Esophagus muscularis mucosa (tissue), 4 donors: ENCODE results near the gene ALG8.

Source experiments
- CTCF ChIP-seq, 3 experiments: fragments of 200-600 bp in 2 of 3; fragments of 450-650 bp in 1 of 3; sonication (generic) in 2 of 3; IDR thresholded peaks; one replicate each; pipeline ENCODE4 v1.5.1; 2017 to 2019; ENCODE audit warnings: antibody characterized with exemption in 3 of 3, mild to moderate bottlenecking in 2 of 3, moderate library complexity in 1 of 3
- EP300 ChIP-seq: sonication (generic); formaldehyde crosslinking; IDR thresholded peaks from one replicate; pipeline ENCODE4 v1.6.1; 2017; ENCODE audit warnings: antibody characterized with exemption
- POLR2A ChIP-seq: fragments of 450-650 bp; IDR thresholded peaks from one replicate; pipeline ENCODE4 v1.6.1; 2017; ENCODE audit warnings: antibody characterized with exemption, moderate library complexity, mild to moderate bottlenecking, low read depth
- POLR2AphosphoS5 ChIP-seq, 2 donors: sonication (generic); formaldehyde crosslinking; IDR thresholded peaks; one replicate each; pipeline ENCODE4 v1.6.1; 2017; ENCODE audit warnings: antibody characterized with exemption in 2 of 2

GRCh38 chr11:78065203-78065602 is 74.2 kb downstream of the ALG8 start:
- TF ChIP-seq EP300 (no peak), POLR2A (no peak), CTCF (IDR thresholded peaks at IDR 0.05) (no peak), POLR2AphosphoS5 (IDR thresholded peaks at IDR 0.05) (no peak)
